ENCODE results near the gene CHST7.

Gene CHST7

DNA sequence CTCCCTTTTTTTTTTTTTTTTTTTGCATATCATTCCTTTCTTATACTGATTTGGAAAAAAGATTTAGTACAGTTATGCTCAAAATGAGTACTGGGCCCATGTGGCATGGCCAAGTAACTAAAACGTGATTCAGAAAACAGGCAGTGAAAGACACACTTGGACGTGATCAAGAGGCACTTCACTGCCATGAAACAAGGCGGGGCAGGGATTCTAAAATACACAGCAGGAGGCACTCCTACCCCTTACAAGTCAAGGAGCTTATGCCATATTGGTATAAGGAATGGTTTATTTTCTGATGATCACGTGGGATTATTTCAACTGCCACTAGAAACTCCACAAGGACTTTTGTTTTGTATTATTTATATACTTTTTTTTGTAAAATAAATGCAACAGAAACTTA lies 72.0 kb downstream of the CHST7 start:
- no peaks in the 10 kb centered on the region for H3K4me1 Mint-ChIP-seq
- DNase-seq (ENCODE audit: low spot score in 2 of 2): no peak
- H3K27me3 Mint-ChIP-seq: no peaks in the 10 kb centered on the region
- no peak for ATAC-seq (replicated peaks; ENCODE audit: extremely low read depth, poor library complexity, severe bottlenecking)
- no peaks in the 10 kb centered on the region for H3K9me3 Mint-ChIP-seq
- H3K27ac Mint-ChIP-seq (ENCODE audit: low read depth): no peak overlapping the region
- peaks cover 2% of the 10 kb centered on the region for H3K36me3 Mint-ChIP-seq (ENCODE audit: insufficient read depth)
- no peak overlapping the region for H3K4me3 Mint-ChIP-seq

DNA sequence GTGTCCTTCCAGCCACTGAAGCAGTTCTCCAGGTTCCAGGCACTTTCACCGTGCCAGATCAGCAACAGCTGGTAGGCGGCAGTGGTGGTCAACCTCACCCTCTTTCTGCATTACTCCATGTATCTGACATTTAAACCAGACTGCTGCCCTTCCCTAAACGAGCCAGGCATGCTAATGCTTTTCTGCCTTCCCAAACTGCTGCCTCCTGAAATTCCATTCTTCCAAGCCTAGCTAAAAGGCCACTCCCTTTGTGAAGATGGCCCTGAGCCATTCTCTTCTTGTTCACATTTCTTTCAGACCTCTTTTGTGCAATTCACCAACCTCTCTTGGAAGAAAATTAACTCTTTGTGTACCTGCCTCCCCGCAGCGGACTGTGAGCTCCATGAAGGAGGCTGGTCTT lies 73.7 kb downstream of the CHST7 start:
- peaks cover 2% of the 10 kb centered on the region for H3K36me3 Mint-ChIP-seq (ENCODE audit: insufficient read depth)
- ATAC-seq (replicated peaks; ENCODE audit: extremely low read depth, poor library complexity, severe bottlenecking): no peak
- H3K4me3 Mint-ChIP-seq: no peak overlapping the region
- no peaks in the 10 kb centered on the region for H3K9me3 Mint-ChIP-seq
- no peaks in the 10 kb centered on the region for H3K4me1 Mint-ChIP-seq
- H3K27me3 Mint-ChIP-seq: no peaks in the 10 kb centered on the region
- no peak overlapping the region for H3K27ac Mint-ChIP-seq (ENCODE audit: low read depth)
- no peak for DNase-seq (ENCODE audit: low spot score in 2 of 2)
